Measurements from ENCODE around the gene MAN2A1. TPM values are rescaled to one million over a fixed set of nuclear protein-coding genes. Genes with fewer than 3 reads are reported as not detected.
A peak's percentile ranks its signal among the peaks of the same experiment; 100 is the strongest.

Gene MAN2A1
- polyA plus RNA-seq, 3 donors, result 17.0 to 23.0 (median 20.1) TPM

- H3K4me1 ChIP-seq (ENCODE audit: control insufficient read depth in 1 of 2, insufficient read depth in 2 of 2, low read length in 2 of 2), result peaks cover 31 to 34% of the 10 kb centered on the region in 2 donors
- H3K9me3 ChIP-seq (replicated peaks in 1 of 2; ENCODE audit: control insufficient read depth in 1 of 2, insufficient read depth in 1 of 2, low read length in 2 of 2), result no peaks in the 10 kb centered on the region
- H3K79me2 ChIP-seq (ENCODE audit: insufficient read depth, low read length), result no peaks in the 10 kb centered on the region
- no peak overlapping the region for H3K9ac ChIP-seq (ENCODE audit: insufficient read depth, low read length, poor library complexity, severe bottlenecking)
- no peak overlapping the region for H2AFZ ChIP-seq (ENCODE audit: insufficient read depth, low read depth, low read length, poor library complexity, severe bottlenecking)
- no peak overlapping the region for H3K27ac ChIP-seq (ENCODE audit: low read depth in 1 of 2, low read length in 2 of 2)
- TF ChIP-seq, protein P1, sequence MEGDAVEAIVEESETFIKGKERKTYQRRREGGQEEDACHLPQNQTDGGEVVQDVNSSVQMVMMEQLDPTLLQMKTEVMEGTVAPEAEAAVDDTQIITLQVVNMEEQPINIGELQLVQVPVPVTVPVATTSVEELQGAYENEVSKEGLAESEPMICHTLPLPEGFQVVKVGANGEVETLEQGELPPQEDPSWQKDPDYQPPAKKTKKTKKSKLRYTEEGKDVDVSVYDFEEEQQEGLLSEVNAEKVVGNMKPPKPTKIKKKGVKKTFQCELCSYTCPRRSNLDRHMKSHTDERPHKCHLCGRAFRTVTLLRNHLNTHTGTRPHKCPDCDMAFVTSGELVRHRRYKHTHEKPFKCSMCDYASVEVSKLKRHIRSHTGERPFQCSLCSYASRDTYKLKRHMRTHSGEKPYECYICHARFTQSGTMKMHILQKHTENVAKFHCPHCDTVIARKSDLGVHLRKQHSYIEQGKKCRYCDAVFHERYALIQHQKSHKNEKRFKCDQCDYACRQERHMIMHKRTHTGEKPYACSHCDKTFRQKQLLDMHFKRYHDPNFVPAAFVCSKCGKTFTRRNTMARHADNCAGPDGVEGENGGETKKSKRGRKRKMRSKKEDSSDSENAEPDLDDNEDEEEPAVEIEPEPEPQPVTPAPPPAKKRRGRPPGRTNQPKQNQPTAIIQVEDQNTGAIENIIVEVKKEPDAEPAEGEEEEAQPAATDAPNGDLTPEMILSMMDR (IDR thresholded peaks at IDR 0.05), result no peak
- no peaks in the 10 kb centered on the region for H3K9me3 Mint-ChIP-seq
- H3K27me3 Mint-ChIP-seq (ENCODE audit: low read depth in 3 of 3), result peaks cover 0 to 2% (median 0%) of the 10 kb centered on the region in 3 donors
- peaks cover 0 to 2% of the 10 kb centered on the region in 2 donors for H3K36me3 Mint-ChIP-seq
- H3K4me1 Mint-ChIP-seq, result peaks cover 33% of the 10 kb centered on the region
- no peak overlapping the region for H3K27ac Mint-ChIP-seq
- no peaks in the 10 kb centered on the region for H3K36me3 ChIP-seq (replicated peaks in 1 of 2; ENCODE audit: control insufficient read depth in 1 of 2, insufficient read depth in 2 of 2, low read length in 2 of 2)
- 93% methylated on average over 2 of the region's 5 CpGs for WGBS (ENCODE audit: insufficient coverage)
- H3K4me3 ChIP-seq (replicated peaks in 1 of 3; ENCODE audit: low read depth in 2 of 3, low read length in 3 of 3), result no peak overlapping the region
- no peak overlapping the region for H3K4me2 ChIP-seq (replicated peaks; ENCODE audit: extremely low read depth, low read length, poor library complexity, severe bottlenecking)
- intact Hi-C loops (cut with micrococcal nuclease), result no loop called here
- no peak for DNase-seq
- no peaks in the 10 kb centered on the region for H3K27me3 ChIP-seq (ENCODE audit: control insufficient read depth in 2 of 2, insufficient read depth in 2 of 2, low read length in 2 of 2)
- no peak overlapping the region for H3K4me3 Mint-ChIP-seq
- H4K20me1 ChIP-seq (ENCODE audit: insufficient read depth, low read length), result no peaks in the 10 kb centered on the region
Measured at GRCh38 chr5:109660301-109660700, 29.4 kb upstream of the MAN2A1 start.

GRCh38 chr5:109668237-109668636 is 21.5 kb upstream of the MAN2A1 start:
- H3K4me3 Mint-ChIP-seq, result no peak overlapping the region
- Histone ChIP-seq H3K27ac (ENCODE audit: low read depth in 1 of 2, low read length in 2 of 2) (no peak overlapping the region), H3K4me3 (replicated peaks in 1 of 3; ENCODE audit: low read depth in 2 of 3, low read length in 3 of 3) (no peak overlapping the region), H3K4me2 (replicated peaks; ENCODE audit: extremely low read depth, low read length, poor library complexity, severe bottlenecking) (no peak overlapping the region), H3K9ac (ENCODE audit: insufficient read depth, low read length, poor library complexity, severe bottlenecking) (no peak overlapping the region), H3K36me3 (replicated peaks in 1 of 2; ENCODE audit: control insufficient read depth in 1 of 2, insufficient read depth in 2 of 2, low read length in 2 of 2) (no peaks in the 10 kb centered on the region), H2AFZ (ENCODE audit: insufficient read depth, low read depth, low read length, poor library complexity, severe bottlenecking) (no peak overlapping the region), H3K4me1 (ENCODE audit: control insufficient read depth in 1 of 2, insufficient read depth in 2 of 2, low read length in 2 of 2) (no peaks in the 10 kb centered on the region), H3K27me3 (ENCODE audit: control insufficient read depth in 2 of 2, insufficient read depth in 2 of 2, low read length in 2 of 2) (no peaks in the 10 kb centered on the region), H3K79me2 (ENCODE audit: insufficient read depth, low read length) (no peaks in the 10 kb centered on the region), H4K20me1 (ENCODE audit: insufficient read depth, low read length) (no peaks in the 10 kb centered on the region), H3K9me3 (replicated peaks in 1 of 2; ENCODE audit: control insufficient read depth in 1 of 2, insufficient read depth in 1 of 2, low read length in 2 of 2) (no peaks in the 10 kb centered on the region)
- 88% methylated on average over 1 of the region's 5 CpGs for WGBS (ENCODE audit: insufficient coverage)
- peaks cover 0 to 2% (median 0%) of the 10 kb centered on the region in 3 donors for H3K27me3 Mint-ChIP-seq (ENCODE audit: low read depth in 3 of 3)
- H3K9me3 Mint-ChIP-seq, result no peaks in the 10 kb centered on the region
- H3K4me1 Mint-ChIP-seq, result peaks cover 8% of the 10 kb centered on the region
- TF ChIP-seq, protein P1 (IDR thresholded peaks at IDR 0.05), result no peak
- intact Hi-C loops (cut with micrococcal nuclease), result no loop called here
- DNase-seq, result no peak
- peak overlapping the region in 1 of 7 donors; percentile 34 for H3K27ac Mint-ChIP-seq
- no peaks in the 10 kb centered on the region for H3K36me3 Mint-ChIP-seq
